ENCODE data around the gene FHDC1.

DNA sequence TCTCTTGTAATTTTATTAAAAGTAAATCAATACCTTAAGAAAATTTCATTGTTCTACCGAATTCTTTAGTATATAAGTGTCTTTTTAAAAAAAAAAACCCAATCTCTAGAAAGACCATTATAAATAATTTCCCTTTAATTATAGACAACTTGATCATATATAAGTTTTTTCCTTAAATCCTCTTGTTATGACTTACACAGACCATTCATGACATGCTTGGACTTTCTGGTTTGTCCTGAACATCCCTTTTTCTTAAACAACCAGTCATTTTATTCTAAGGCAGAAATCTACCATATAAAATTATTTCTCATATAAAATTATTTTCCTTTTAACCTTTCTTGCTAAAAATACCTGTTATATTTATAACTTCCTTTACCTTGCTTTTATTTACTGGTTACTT lies 15.4 kb upstream of the FHDC1 start:
- TF ChIP-seq POLR2AphosphoS5 (IDR thresholded peaks at IDR 0.05; ENCODE audit: low read depth, low read length) (no peak), TAF1 (IDR thresholded peaks at IDR 0.05; ENCODE audit: borderline replicate concordance, insufficient read depth, low read length) (no peak)
